Measurements from ENCODE around the gene EVI5.
"Not testable (repeated sequence)": the region's sequence is repeated elsewhere in the genome, so short reads cannot be mapped to it uniquely, and the experiment has no call there.

The EVI5 gene

DNA sequence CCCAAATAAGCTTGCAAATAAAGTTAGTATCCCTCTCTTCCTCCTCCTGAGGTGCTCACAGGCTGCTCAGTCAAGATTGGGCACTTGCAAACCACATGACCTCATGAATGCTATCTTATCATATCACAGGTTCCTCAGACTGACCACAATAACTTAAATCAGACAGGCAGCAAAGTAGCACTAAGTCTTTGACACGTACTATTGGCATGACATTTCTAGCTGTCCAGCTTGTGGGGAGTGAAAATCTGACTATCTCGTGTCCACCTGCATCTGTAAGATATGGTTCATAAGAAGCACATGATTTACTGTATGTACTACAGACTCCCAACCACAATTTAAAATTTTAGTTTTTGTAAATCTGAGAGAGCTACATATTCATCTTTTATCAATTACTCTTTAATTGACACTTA, 240.1 kb downstream of the EVI5 start:
- in situ Hi-C loops (cut with MboI; ENCODE audit: low pct_unique_long_range_greater_than_20kb, low sequenced_read_pairs), result no loop called here
- DNase-seq, result peak; percentile 85

DNA sequence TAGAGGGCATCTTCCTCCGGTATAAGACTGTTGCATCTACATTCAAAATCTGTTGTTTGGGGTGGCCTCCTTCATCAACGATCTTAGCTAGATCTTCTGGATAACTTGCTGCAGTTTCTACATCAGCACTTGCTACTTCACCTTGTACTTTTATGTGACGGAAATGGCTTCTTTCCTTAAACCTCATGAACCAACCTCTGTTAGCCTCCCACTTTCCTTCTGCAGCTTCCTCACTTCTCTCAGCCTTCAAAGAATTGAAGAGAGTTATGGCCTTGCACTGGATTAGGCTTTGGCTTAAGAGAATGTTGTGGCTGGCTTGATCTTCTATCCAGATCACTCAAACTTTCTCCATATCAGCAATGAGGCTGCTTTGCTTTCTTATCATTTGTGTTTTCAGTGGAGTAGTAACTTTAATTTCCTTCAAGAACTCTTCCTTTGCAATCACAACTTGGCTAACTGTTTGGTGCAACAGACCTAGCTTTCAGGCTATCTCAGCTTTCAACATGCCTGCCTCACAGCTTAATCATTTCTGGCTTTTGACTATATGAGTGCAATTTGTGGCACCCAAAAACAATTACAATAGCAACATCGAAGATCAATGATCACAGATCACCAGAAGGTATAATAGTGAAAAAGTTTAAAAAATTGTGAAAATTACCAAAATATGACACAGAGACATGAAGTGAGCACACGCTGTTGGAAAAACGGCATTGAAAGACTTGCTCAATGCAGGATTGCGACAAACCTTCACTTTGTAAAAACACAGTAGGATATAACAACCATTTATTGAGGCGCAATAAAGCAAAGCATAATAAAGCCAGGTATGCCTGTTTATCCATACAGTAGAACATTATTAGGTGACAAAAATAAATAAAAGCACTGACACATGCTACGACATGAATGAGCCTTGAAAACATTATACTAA, 241.5 kb downstream of the EVI5 start:
- peak; percentile 78 for DNase-seq
- in situ Hi-C loops (cut with MboI; ENCODE audit: low pct_unique_long_range_greater_than_20kb, low sequenced_read_pairs), result no loop called here

DNA sequence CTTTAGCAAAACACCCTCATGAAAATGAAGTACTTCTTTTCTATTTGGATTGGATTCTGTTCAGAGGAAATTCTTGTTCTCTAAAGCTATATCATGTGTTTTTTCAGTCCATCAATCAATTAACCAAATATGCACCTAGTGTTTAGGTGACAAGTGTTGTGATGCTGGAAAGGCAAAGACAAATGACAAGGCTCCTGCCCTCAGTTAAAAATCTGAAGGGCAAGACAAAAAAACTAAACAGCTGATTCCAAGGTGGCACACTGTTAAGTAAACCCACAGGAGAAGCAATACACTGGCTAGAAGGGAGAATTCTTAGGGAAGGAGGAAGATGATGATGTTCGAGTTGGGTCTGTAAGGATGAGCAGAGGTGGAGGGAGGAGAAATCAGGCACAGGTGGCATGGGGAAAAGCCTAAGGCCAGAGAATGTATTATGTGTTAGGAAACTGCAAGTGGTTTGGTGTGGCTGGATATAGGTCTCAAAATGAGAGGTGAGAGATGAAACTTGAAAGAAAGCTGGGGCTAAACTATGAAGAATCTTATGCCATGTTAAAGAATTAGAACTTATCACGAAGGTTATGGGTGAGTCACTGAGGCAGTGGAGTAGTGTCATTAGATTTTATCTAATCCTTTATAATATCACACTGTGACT, 246.4 kb downstream of the EVI5 start:
- in situ Hi-C loops (cut with MboI; ENCODE audit: low pct_unique_long_range_greater_than_20kb, low sequenced_read_pairs), result no loop called here
- DNase-seq, result no peak

DNA sequence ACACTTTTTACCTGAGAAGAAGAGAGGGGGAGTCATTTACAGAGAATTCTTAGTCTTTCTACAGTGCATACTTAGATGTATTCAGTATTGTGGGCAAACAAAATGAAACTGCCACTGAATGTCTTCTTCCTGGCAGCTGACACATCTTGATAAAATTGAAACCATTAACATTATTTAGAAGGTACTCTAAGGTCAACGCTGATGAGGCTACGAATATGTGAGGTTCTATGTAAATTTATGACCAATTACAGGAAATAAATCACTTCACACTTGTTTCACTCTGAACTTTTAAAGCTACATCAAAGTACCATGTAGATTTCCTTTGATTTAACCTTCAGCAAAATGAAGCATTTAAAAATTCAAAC, 246.9 kb downstream of the EVI5 start:
- DNase-seq, result no peak
- in situ Hi-C loops (cut with MboI; ENCODE audit: low pct_unique_long_range_greater_than_20kb, low sequenced_read_pairs), result no loop called here

GRCh38 chr1:92536980-92537884, 247.7 kb downstream of the EVI5 start:
- DNase-seq, result no peak
- in situ Hi-C loops (cut with MboI; ENCODE audit: low pct_unique_long_range_greater_than_20kb, low sequenced_read_pairs), result no loop called here

DNA sequence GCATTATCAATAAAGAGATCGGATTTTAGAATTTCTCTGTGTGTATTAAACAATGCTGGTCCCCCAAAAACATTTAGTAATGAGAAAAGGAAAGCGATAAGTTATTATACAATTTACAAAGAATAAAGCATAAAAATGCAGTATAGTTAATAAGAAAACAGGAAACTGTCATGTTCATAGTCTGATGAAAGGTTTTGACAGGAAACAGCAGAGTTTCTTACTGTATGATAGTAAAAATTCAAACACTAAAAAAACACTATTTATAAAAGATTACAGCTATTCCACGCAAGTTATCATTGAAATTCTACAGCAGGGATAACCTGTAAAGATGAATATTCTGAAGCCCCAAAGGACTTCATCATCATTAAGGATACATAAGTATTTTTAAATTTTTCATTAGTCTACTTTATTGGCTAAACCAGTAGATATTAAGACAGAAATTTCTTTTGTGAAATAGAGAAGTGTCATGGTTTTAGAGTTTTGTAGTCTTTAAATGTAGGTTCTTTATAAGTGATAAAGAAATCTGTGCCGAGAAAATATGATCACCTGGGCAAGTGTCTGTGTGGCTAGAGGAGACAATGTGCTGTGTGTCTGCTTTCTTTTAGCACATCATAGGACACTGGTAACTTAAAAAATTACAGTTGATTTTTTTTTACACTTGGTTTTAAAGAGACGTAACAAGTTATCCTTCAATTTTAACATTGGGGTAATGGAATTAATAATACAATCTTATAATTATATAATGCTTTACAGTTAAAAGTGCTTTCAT, 248.5 kb downstream of the EVI5 start:
- in situ Hi-C loops (cut with MboI; ENCODE audit: low pct_unique_long_range_greater_than_20kb, low sequenced_read_pairs), result no loop called here
- DNase-seq, result no peak

DNA sequence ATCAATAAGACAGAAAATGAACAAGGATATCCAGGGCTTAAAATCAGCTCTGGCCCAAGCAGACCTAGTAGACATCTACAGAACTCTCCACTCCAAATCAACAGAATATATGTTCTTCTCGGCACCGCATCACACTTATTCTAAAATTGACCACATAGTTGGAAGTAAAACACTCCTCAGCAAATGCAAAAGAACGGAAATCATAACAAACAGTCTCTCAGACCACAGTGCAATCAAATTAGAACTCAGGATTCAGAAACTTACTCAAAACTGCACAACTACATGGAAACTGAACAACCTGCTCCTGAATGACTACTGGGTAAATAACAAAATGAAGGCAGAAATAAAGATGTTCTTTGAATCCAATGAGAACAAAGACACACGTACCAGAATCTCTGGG, 252.5 kb downstream of the EVI5 start:
- DNase-seq; in situ Hi-C loops (cut with MboI; ENCODE audit: low pct_unique_long_range_greater_than_20kb, low sequenced_read_pairs): not testable (repeated sequence)

GRCh38 chr1:92531939-92532338, 253.0 kb downstream of the EVI5 start:
- in situ Hi-C loops (cut with MboI; ENCODE audit: low pct_unique_long_range_greater_than_20kb, low sequenced_read_pairs); DNase-seq: not testable (repeated sequence)

GRCh38 chr1:92527670-92528069, 257.2 kb downstream of the EVI5 start:
- no peak for DNase-seq
- in situ Hi-C loops (cut with MboI; ENCODE audit: low pct_unique_long_range_greater_than_20kb, low sequenced_read_pairs), result no loop called here

- DNase-seq; in situ Hi-C loops (cut with MboI; ENCODE audit: low pct_unique_long_range_greater_than_20kb, low sequenced_read_pairs): not testable (repeated sequence)
Observed at GRCh38 chr1:92524944-92525590, 259.8 kb downstream of the EVI5 start.

GRCh38 chr1:92519043-92519442, 265.9 kb downstream of the EVI5 start:
- in situ Hi-C loops (cut with MboI; ENCODE audit: low pct_unique_long_range_greater_than_20kb, low sequenced_read_pairs), result no loop called here
- DNase-seq, result no peak

GRCh38 chr1:92516574-92516973, 268.3 kb downstream of the EVI5 start:
- no peak for DNase-seq
- in situ Hi-C loops (cut with MboI; ENCODE audit: low pct_unique_long_range_greater_than_20kb, low sequenced_read_pairs), result no loop called here

DNA sequence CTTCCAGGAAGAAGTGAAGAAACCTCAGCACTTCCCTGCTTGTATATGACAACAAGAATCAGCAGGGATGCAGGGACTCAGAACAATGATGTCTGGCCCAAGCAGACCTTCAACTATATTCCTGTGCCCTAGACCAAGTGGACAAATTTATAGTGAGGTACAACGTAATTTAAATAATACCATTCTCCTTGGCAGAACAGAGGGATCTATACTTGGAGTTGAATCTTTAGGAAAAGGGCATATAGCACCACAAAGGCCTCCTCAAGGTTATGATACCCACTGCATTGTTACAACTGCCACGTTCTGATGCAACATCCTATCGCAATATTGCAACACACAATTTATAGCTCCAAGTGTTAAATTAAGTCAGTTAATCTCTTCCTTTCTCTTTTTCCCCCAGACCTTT, 269.1 kb downstream of the EVI5 start:
- peak; percentile 32 for DNase-seq
- in situ Hi-C loops (cut with MboI; ENCODE audit: low pct_unique_long_range_greater_than_20kb, low sequenced_read_pairs), result no loop called here

DNA sequence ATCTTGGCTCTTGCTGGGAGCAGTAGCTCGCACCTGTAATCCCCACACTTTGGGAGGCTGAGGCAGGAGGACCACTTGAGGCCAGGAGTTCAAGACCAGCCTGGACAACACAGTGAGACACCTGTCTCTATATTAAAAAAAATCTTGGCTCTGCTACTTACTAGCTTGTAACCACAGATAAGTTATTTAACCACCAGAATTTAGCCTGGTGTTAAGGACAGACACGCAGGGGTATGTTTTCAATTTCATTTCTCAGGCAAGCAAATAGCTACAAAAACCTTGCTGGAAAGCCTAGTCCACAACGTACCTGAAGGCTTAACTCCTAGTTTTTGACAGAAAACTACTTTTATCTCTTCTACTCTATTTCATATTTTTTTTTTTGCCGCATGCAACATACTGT, 273.4 kb downstream of the EVI5 start:
- no peak for DNase-seq
- in situ Hi-C loops (cut with MboI; ENCODE audit: low pct_unique_long_range_greater_than_20kb, low sequenced_read_pairs), result no loop called here

DNA sequence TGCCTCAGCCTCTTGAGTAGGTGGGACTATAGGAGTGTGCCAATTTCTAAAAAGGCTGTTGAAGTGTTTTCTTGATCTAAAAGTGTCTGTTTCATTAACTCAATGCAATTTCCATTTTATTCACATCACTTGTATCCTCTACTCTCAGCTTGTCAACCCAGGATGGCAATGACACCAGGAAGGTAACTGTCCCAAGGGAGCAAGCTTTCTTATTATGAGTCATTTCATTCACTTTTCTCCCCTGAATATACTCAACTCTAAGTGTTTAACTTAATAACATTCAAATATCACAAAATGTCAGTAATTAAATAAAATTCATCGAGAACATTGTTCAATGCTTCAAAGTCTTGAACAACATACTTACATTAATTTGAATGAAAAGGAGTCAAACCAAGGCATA, 275.3 kb downstream of the EVI5 start:
- DNase-seq, result no peak
- in situ Hi-C loops (cut with MboI; ENCODE audit: low pct_unique_long_range_greater_than_20kb, low sequenced_read_pairs), result no loop called here

DNA sequence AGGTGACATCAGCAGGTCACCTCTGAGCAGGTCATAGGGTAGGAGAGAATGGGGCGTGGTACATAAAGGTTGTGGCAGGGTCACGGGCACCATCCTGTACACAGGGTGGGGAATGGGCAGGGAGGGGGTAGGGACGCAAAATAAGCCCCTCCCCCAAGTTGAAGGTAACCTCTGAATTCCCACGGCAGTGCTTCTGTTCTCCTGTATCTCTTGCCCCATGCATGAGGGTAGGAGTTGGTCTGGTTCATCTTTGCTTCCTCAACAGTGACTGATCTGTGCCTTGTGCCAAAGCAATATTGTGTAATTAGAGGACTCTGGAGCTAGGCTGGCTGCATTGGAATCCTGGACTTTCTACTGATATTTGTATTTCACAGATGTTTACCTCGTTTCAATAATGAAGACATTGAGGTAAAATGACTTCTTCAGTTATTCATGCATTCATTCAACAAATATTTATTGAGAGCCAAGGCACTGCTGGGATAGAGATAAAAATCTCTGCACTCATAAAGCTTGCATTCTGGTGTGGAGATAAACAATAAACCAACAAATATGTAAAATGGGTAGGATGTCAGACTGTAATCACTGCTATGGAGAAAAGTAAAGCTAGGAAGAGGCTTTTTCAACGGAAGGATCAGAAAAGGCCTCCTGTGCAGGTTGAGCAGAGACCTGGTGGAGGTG, 279.8 kb downstream of the EVI5 start:
- DNase-seq, result no peak
- in situ Hi-C loops (cut with MboI; ENCODE audit: low pct_unique_long_range_greater_than_20kb, low sequenced_read_pairs), result no loop called here

DNA sequence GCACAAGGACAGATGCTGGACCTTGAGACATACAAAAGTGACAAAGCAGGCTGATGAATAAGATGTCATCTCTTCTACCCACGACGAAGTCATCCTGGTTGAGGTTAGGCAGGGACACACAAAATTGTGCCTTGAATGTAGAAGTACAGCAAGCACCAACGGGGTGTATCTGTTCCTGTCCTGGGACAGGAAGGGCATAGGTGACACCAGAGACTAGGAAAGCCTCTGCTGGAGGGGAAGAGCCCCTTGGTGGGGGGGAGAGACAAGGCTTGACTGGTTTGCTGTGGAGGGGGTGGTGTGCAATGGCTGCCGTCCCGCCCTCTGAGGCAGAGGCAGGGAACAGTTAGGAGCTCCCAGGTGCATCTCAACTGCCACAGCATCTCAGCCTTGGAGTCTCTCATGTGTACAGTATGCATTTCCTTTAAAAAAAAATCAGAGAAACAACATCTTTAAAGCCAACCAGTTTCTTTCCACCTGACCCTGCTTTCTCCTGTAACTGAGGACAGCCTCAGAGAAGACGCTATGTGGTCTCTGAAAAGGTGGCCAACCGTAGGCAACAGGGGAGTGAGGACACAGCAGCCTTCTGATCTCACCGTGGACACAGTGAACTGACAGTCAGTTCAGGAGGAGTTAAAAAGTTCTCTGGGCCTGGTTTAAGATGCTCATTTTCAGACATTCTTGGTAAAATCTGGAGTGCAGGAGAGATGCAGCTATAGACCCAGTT, 280.5 kb downstream of the EVI5 start:
- DNase-seq, result no peak
- in situ Hi-C loops (cut with MboI; ENCODE audit: low pct_unique_long_range_greater_than_20kb, low sequenced_read_pairs), result no loop called here

Data from KBM-7 (cell line).